Tibial nerve (tissue), 4 donors: ENCODE results near the gene BANK1. TPM values are rescaled to one million over a fixed set of nuclear protein-coding genes. Genes with fewer than 3 reads are reported as not detected.

ENCODE experiments used
- DNase-seq, 2 donors: peaks; one replicate each; pipeline ENCODE4 v3.0.0-alpha.2; 2019; ENCODE audit warnings: low spot score in 2 of 2
- H3K27ac ChIP-seq, 4 donors: fragments of 200-600 bp; sonication (generic) in 3 of 4; one replicate each; pipeline ENCODE4 v1.5.1; 2017 to 2019; ENCODE audit warnings: mild to moderate bottlenecking in 1 of 4
- H3K27me3 ChIP-seq, 2 donors: fragments of 200-600 bp; sonication (generic) in 1 of 2; one replicate each; pipeline versions ENCODE4 v1.5.1 to v1.6.0; 2017 to 2019
- H3K36me3 ChIP-seq, 3 donors: fragments of 200-600 bp; sonication (generic); one replicate each; pipeline ENCODE4 v1.5.1; 2018 to 2019
- H3K4me1 ChIP-seq, 4 donors: fragments of 200-600 bp; sonication (generic) in 3 of 4; one replicate each; pipeline ENCODE4 v1.5.1; 2017 to 2019
- H3K4me3 ChIP-seq, 4 donors: fragments of 200-600 bp; sonication (generic) in 3 of 4; one replicate each; pipeline ENCODE4 v1.5.1; 2017 to 2019; ENCODE audit warnings: mild to moderate bottlenecking in 1 of 4, moderate library complexity in 1 of 4
- H3K9me3 ChIP-seq, 4 donors: fragments of 200-600 bp; sonication (generic) in 3 of 4; one replicate each; pipeline ENCODE4 v1.5.1; 2017 to 2019
- CTCF ChIP-seq, 5 experiments: fragments of 200-600 bp in 3 of 5; fragments of 450-650 bp in 2 of 5; sonication (generic) in 3 of 5; IDR thresholded peaks; one replicate each; pipeline ENCODE4 v1.5.1; 2016 to 2019; ENCODE audit warnings: antibody characterized with exemption in 5 of 5, mild to moderate bottlenecking in 3 of 5, moderate library complexity in 2 of 5
- EP300 ChIP-seq, 2 donors: sonication (generic); formaldehyde crosslinking; IDR thresholded peaks; one replicate each; pipeline ENCODE4 v1.6.1; 2017; ENCODE audit warnings: antibody characterized with exemption in 2 of 2, mild to moderate bottlenecking in 1 of 2
- POLR2A ChIP-seq, 2 donors: fragments of 450-650 bp; IDR thresholded peaks; one replicate each; pipeline ENCODE4 v1.6.1; 2017; ENCODE audit warnings: antibody characterized with exemption in 2 of 2, mild to moderate bottlenecking in 2 of 2, moderate library complexity in 2 of 2
- WGBS, 2 donors: methylation state at CpG; one replicate each; pipeline ENCODE4 v1.1.5; 2018; 5-methylcytosine and 5-hydroxymethylcytosine counted together
- total RNA-seq, 4 donors: library from RNA; depleted of rRNA; stranded (reverse); fragments of >200 nt; gene quantifications; one replicate each; pipeline ENCODE4 v1.1.0, GENCODE V29; 2016

Gene BANK1
- total RNA-seq, 4 donors from 2014 or later, result 3.5 to 6.3 (median 5.1) TPM

GRCh38 chr4:101993002-101993841, 202.7 kb downstream of the BANK1 start:
- Histone ChIP-seq H3K9me3 (no peaks in the 10 kb centered on the region), H3K27ac (peak overlapping the region in 3 of 4 donors; percentile 9 to 70 (median 42)), H3K36me3 (no peaks in the 10 kb centered on the region), H3K4me3 (no peak overlapping the region), H3K27me3 (no peaks in the 10 kb centered on the region), H3K4me1 (peaks cover 0 to 17% (median 7%) of the 10 kb centered on the region in 4 donors)
- no peak for DNase-seq
- 41 to 46% methylated on average over 5 of the region's 5 CpGs for WGBS, 2 donors
- TF ChIP-seq EP300 (IDR thresholded peaks at IDR 0.05), result no peak
- TF ChIP-seq POLR2A (IDR thresholded peaks at IDR 0.05), result no peak
- no peak for TF ChIP-seq CTCF (IDR thresholded peaks at IDR 0.05)

DNA sequence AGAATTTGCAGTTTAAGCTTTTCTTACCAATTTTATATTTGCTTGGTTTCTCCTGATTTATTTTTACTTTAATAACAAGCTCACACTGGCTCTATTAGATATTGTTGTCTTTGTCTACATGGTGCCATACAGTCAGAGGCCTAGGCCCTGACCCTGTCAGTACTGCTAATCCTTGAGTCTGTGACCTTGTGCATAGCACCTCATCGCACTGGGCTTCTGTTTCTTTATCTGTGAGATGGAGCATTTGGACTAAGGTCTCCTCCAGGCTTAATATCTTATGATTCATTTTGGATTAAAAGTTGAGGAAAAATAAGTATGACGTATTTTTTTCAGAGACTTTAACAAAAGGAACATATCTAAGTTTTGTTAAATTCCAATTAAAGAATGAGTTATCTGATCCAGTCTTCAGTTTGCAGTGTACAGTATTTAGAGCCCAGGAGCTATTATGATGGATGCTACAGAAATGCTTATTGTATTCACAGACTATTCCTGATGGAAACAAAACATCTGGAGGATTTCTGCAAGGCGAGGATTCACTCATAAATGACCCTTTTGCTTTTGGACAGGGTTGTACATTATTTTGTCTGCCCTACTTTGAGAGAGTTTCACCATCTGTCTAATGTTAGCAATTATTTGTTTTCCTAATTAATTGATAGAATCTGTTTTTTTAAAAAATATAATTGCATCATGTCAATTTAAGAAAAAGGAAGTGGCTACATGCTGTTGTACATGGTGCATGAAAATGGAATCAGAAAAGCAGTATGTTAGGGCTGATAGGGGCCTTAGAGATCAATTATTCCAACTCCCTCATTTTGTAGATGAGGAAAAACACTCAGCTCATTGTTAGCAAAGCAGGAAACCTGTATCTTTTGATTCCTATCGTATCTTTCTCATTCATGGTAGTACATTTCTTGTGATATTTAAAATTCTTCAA, 203.6 kb downstream of the BANK1 start:
- Histone ChIP-seq H3K4me3 (no peak overlapping the region), H3K27ac (peak overlapping the region in 3 of 4 donors; percentile 9 to 70 (median 42)), H3K4me1 (peaks cover 0 to 17% (median 7%) of the 10 kb centered on the region in 4 donors), H3K27me3 (no peaks in the 10 kb centered on the region), H3K36me3 (no peaks in the 10 kb centered on the region), H3K9me3 (no peaks in the 10 kb centered on the region)
- TF ChIP-seq CTCF (IDR thresholded peaks at IDR 0.05) (no peak), POLR2A (IDR thresholded peaks at IDR 0.05) (no peak), EP300 (IDR thresholded peaks at IDR 0.05) (no peak)
- no peak for DNase-seq
- 51 to 53% methylated on average over 4 of the region's 4 CpGs for WGBS, 2 donors

GRCh38 chr4:102007959-102008425, 217.5 kb downstream of the BANK1 start:
- Histone ChIP-seq H3K4me3 (no peak overlapping the region), H3K36me3 (no peaks in the 10 kb centered on the region), H3K27me3 (no peaks in the 10 kb centered on the region), H3K9me3 (no peaks in the 10 kb centered on the region), H3K27ac (no peak overlapping the region), H3K4me1 (no peaks in the 10 kb centered on the region)
- no peak for TF ChIP-seq EP300 (IDR thresholded peaks at IDR 0.05)
- DNase-seq, result no peak
- 78 to 85% methylated on average over 2 of the region's 2 CpGs for WGBS, 2 donors

- no peaks in the 10 kb centered on the region for H3K9me3 ChIP-seq
- 42 to 52% methylated on average over 3 of the region's 3 CpGs for WGBS, 2 donors
- no peaks in the 10 kb centered on the region for H3K27me3 ChIP-seq
- H3K36me3 ChIP-seq, result no peaks in the 10 kb centered on the region
- DNase-seq, result no peak
- no peak overlapping the region for H3K27ac ChIP-seq
- H3K4me1 ChIP-seq, result no peaks in the 10 kb centered on the region
- no peak overlapping the region for H3K4me3 ChIP-seq
- no peak for TF ChIP-seq POLR2A (IDR thresholded peaks at IDR 0.05)
- no peak for TF ChIP-seq CTCF (IDR thresholded peaks at IDR 0.05)
- TF ChIP-seq EP300 (IDR thresholded peaks at IDR 0.05), result no peak
Observed at GRCh38 chr4:102008711-102009110, 218.2 kb downstream of the BANK1 start.

GRCh38 chr4:102022343-102022742, 231.8 kb downstream of the BANK1 start:
- no peaks in the 10 kb centered on the region for H3K4me1 ChIP-seq
- no peak overlapping the region for H3K27ac ChIP-seq
- TF ChIP-seq EP300 (IDR thresholded peaks at IDR 0.05) (no peak), CTCF (IDR thresholded peaks at IDR 0.05) (no peak), POLR2A (IDR thresholded peaks at IDR 0.05) (no peak)
- no peak for DNase-seq
- 74 to 77% methylated on average over 2 of the region's 2 CpGs for WGBS, 2 donors
- H3K9me3 ChIP-seq, result no peaks in the 10 kb centered on the region
- H3K4me3 ChIP-seq, result no peak overlapping the region
- no peaks in the 10 kb centered on the region for H3K27me3 ChIP-seq
- H3K36me3 ChIP-seq, result no peaks in the 10 kb centered on the region
